SJCRH30 (cell line): ENCODE results near the gene CLEC4A. TPM values are rescaled to one million over a fixed set of nuclear protein-coding genes. Genes with fewer than 3 reads are reported as not detected.
"Not testable (repeated sequence)": the region's sequence is repeated elsewhere in the genome, so short reads cannot be mapped to it uniquely, and the experiment has no call there.

Experiments
- DNase-seq, 2 experiments: peaks; one replicate each; pipeline ENCODE4 v3.0.0-alpha.2; 2015 to 2020
- H3K27ac ChIP-seq: fragments of 250-450 bp; sonication (Bioruptor Pico); 2 replicates; pipeline ENCODE4 v1.5.1; 2020; ENCODE audit warnings: mild to moderate bottlenecking, moderate library complexity
- H3K27me3 ChIP-seq: fragments of 250-450 bp; sonication (Bioruptor Pico); 2 replicates; pipeline ENCODE4 v1.5.1; 2020; ENCODE audit warnings: mild to moderate bottlenecking, moderate library complexity
- H3K36me3 ChIP-seq: fragments of 250-450 bp; sonication (Bioruptor Pico); 2 replicates; pipeline ENCODE4 v1.5.1; 2020; ENCODE audit warnings: mild to moderate bottlenecking, moderate library complexity
- H3K4me1 ChIP-seq: fragments of 250-450 bp; sonication (Bioruptor Pico); 2 replicates; pipeline ENCODE4 v1.5.1; 2020; ENCODE audit warnings: mild to moderate bottlenecking, moderate library complexity
- H3K4me3 ChIP-seq: fragments of 250-450 bp; sonication (Bioruptor Pico); 2 replicates; pipeline ENCODE4 v1.5.1; 2020; ENCODE audit warnings: mild to moderate bottlenecking, moderate library complexity
- H3K9me3 ChIP-seq: fragments of 250-450 bp; sonication (Bioruptor Pico); replicated peaks from 2 replicates; pipeline ENCODE4 v1.5.1; 2020; ENCODE audit warnings: mild to moderate bottlenecking, moderate library complexity
- total RNA-seq: library from RNA; depleted of rRNA; stranded (reverse); fragments of >200 nt; shearing (Covaris generic); gene quantifications from 2 replicates; pipeline ENCODE4 v1.2.3, GENCODE V29; 2014

The CLEC4A gene
- total RNA-seq, 1 experiment from 2014 or later = 0.36 TPM

GRCh38 chr12:8096281-8096915 lies 27.0 kb upstream of the CLEC4A start:
- no peaks in the 10 kb centered on the region for H3K4me1 ChIP-seq
- no peak overlapping the region for H3K4me3 ChIP-seq
- H3K9me3 ChIP-seq = no peaks in the 10 kb centered on the region
- no peak overlapping the region for H3K27ac ChIP-seq
- DNase-seq = no peak
- H3K27me3 ChIP-seq = no peaks in the 10 kb centered on the region
- peaks cover 19% of the 10 kb centered on the region for H3K36me3 ChIP-seq

- Histone ChIP-seq H3K36me3 (peaks cover 9% of the 10 kb centered on the region), H3K9me3 (no peaks in the 10 kb centered on the region), H3K4me3 (no peak overlapping the region), H3K4me1 (no peaks in the 10 kb centered on the region), H3K27ac (no peak overlapping the region), H3K27me3 (no peaks in the 10 kb centered on the region)
- DNase-seq = no peak
These were observed 24.2 kb upstream of the CLEC4A start for GRCh38 chr12:8099235-8099634.

GRCh38 chr12:8108808-8109398 lies 14.5 kb upstream of the CLEC4A start:
- Histone ChIP-seq H3K27ac (no peak overlapping the region), H3K4me1 (no peaks in the 10 kb centered on the region)
- DNase-seq = peak; percentile 62 to 80

GRCh38 chr12:8113117-8113516 lies 10.3 kb upstream of the CLEC4A start:
- H3K27me3 ChIP-seq, H3K4me3 ChIP-seq, H3K36me3 ChIP-seq, H3K4me1 ChIP-seq, DNase-seq, H3K27ac ChIP-seq, H3K9me3 ChIP-seq: not testable (repeated sequence)

More at GRCh38 chr12:8108808-8109398, 14.5 kb upstream of the CLEC4A start:
- H3K9me3 ChIP-seq = 0 out of 2 replicates have a peak, but pooled peaks cover 2% of the 10 kb centered on the region
- no peak overlapping the region for H3K4me3 ChIP-seq
- H3K36me3 ChIP-seq = no peaks in the 10 kb centered on the region
- H3K27me3 ChIP-seq = no peaks in the 10 kb centered on the region

- no peaks in the 10 kb centered on the region for H3K36me3 ChIP-seq
- H3K27me3 ChIP-seq = no peaks in the 10 kb centered on the region
- DNase-seq = no peak
- H3K4me3 ChIP-seq = no peak overlapping the region
- H3K9me3 ChIP-seq = no peaks in the 10 kb centered on the region
- H3K4me1 ChIP-seq = no peaks in the 10 kb centered on the region
- H3K27ac ChIP-seq = no peak overlapping the region
These were observed 3.2 kb upstream of the CLEC4A start for GRCh38 chr12:8120072-8120713.

- Histone ChIP-seq H3K27me3 (no peaks in the 10 kb centered on the region), H3K4me3 (no peak overlapping the region), H3K27ac (no peak overlapping the region), H3K9me3 (no peaks in the 10 kb centered on the region), H3K36me3 (no peaks in the 10 kb centered on the region), H3K4me1 (no peaks in the 10 kb centered on the region)
- no peak for DNase-seq
These were observed 3.7 kb downstream of the CLEC4A start for GRCh38 chr12:8127138-8127537.

- H3K4me1 ChIP-seq, H3K27me3 ChIP-seq, DNase-seq, H3K4me3 ChIP-seq, H3K36me3 ChIP-seq, H3K9me3 ChIP-seq, H3K27ac ChIP-seq: not testable (repeated sequence)
These were observed 10.4 kb downstream of the CLEC4A start for GRCh38 chr12:8133636-8134397.

GRCh38 chr12:8134398-8134930 lies 11.0 kb downstream of the CLEC4A start:
- not testable (repeated sequence) for H3K27me3 ChIP-seq, H3K9me3 ChIP-seq, H3K4me3 ChIP-seq, DNase-seq, H3K4me1 ChIP-seq, H3K36me3 ChIP-seq, H3K27ac ChIP-seq

- not testable (repeated sequence) for H3K36me3 ChIP-seq, DNase-seq, H3K4me3 ChIP-seq, H3K9me3 ChIP-seq, H3K27ac ChIP-seq, H3K4me1 ChIP-seq, H3K27me3 ChIP-seq
These were observed 18.2 kb downstream of the CLEC4A start for GRCh38 chr12:8141647-8142046.

GRCh38 chr12:8143261-8143660 lies 19.8 kb downstream of the CLEC4A start:
- H3K4me3 ChIP-seq = no peak overlapping the region
- H3K27me3 ChIP-seq = no peaks in the 10 kb centered on the region
- H3K4me1 ChIP-seq = peaks cover 8% of the 10 kb centered on the region; the same call in 1 of the 2 replicates
- H3K27ac ChIP-seq = no peak overlapping the region
- DNase-seq = no peak
- 0 out of 2 replicates have a peak, but pooled peaks cover 3% of the 10 kb centered on the region for H3K9me3 ChIP-seq
- no peaks in the 10 kb centered on the region for H3K36me3 ChIP-seq

GRCh38 chr12:8145754-8146441 lies 22.5 kb downstream of the CLEC4A start:
- peak overlapping the region; percentile 61 for H3K27ac ChIP-seq
- H3K4me3 ChIP-seq = peak overlapping the region; percentile 57
- H3K27me3 ChIP-seq = no peaks in the 10 kb centered on the region
- peak; percentile 85 to 89 for DNase-seq
- 0 out of 2 replicates have a peak, but pooled peaks cover 7% of the 10 kb centered on the region for H3K9me3 ChIP-seq
- peaks cover 8% of the 10 kb centered on the region; the same call in 1 of the 2 replicates for H3K4me1 ChIP-seq
- no peaks in the 10 kb centered on the region for H3K36me3 ChIP-seq

GRCh38 chr12:8146442-8146771 lies 23.0 kb downstream of the CLEC4A start:
- no peak for DNase-seq
- H3K27ac ChIP-seq = peak overlapping the region; percentile 61
- H3K4me3 ChIP-seq = peak overlapping the region; percentile 57
- H3K9me3 ChIP-seq = 0 out of 2 replicates have a peak, but pooled peaks cover 7% of the 10 kb centered on the region
- H3K4me1 ChIP-seq = peaks cover 8% of the 10 kb centered on the region; the same call in 1 of the 2 replicates
- H3K36me3 ChIP-seq = no peaks in the 10 kb centered on the region
- no peaks in the 10 kb centered on the region for H3K27me3 ChIP-seq

- no peak for DNase-seq
- Histone ChIP-seq H3K9me3 (no peaks in the 10 kb centered on the region), H3K27me3 (no peaks in the 10 kb centered on the region; the same call in 1 of the 2 replicates)
These were observed 31.1 kb downstream of the CLEC4A start for GRCh38 chr12:8154526-8154925.

GRCh38 chr12:8156416-8156815 lies 33.0 kb downstream of the CLEC4A start:
- Histone ChIP-seq H3K9me3 (no peaks in the 10 kb centered on the region), H3K36me3 (no peaks in the 10 kb centered on the region), H3K4me1 (peaks cover 6% of the 10 kb centered on the region), H3K27ac (peak overlapping the region; percentile 15; the same call in 1 of the 2 replicates), H3K27me3 (no peaks in the 10 kb centered on the region; the same call in 1 of the 2 replicates), H3K4me3 (no peak overlapping the region)
- DNase-seq = no peak

More at GRCh38 chr12:8154526-8154925, 31.1 kb downstream of the CLEC4A start:
- Histone ChIP-seq H3K36me3 (no peaks in the 10 kb centered on the region), H3K4me1 (peaks cover 6% of the 10 kb centered on the region), H3K4me3 (no peak overlapping the region), H3K27ac (no peak overlapping the region)
